Activated CD4-positive, alpha-beta memory T cell treated with anti-CD3 and anti-CD28 coated beads for 36 hours (primary cell): ENCODE data around the gene PADI2. TPM values are rescaled to one million over a fixed set of nuclear protein-coding genes. Genes with fewer than 3 reads are reported as not detected.

Source experiments
- CTCF ChIA-PET: fragments of 350-600 bp; sonication (Branson Sonifier 250); formaldehyde crosslinking; loops from one replicate; lab custom pipeline; 2021; ENCODE audit warnings: antibody characterized with exemption, inconsistent platforms; lab: Charles Lee
- POLR2A ChIA-PET: fragments of 350-600 bp; sonication (Branson Sonifier 250); formaldehyde crosslinking; loops from one replicate; lab custom pipeline; 2021; ENCODE audit warnings: antibody characterized with exemption; lab: Charles Lee
- DNase-seq: peaks from one replicate; pipeline ENCODE4 v3.0.0-alpha.2; 2020
- H3K27ac Mint-ChIP-seq: one replicate; pipeline ENCODE4 v1.8.0; 2021; ENCODE audit warnings: mixed read lengths
- H3K27me3 Mint-ChIP-seq: one replicate; pipeline ENCODE4 v1.8.0; 2021; ENCODE audit warnings: mixed read lengths
- H3K36me3 Mint-ChIP-seq: one replicate; pipeline ENCODE4 v1.8.0; 2021; ENCODE audit warnings: mixed read lengths
- H3K4me1 Mint-ChIP-seq: one replicate; pipeline ENCODE4 v1.8.0; 2021; ENCODE audit warnings: low read depth, mixed read lengths
- H3K4me3 Mint-ChIP-seq: one replicate; pipeline ENCODE4 v1.8.0; 2021; ENCODE audit warnings: mild to moderate bottlenecking, mixed read lengths
- H3K9me3 Mint-ChIP-seq: one replicate; pipeline ENCODE4 v1.8.0; 2021; ENCODE audit warnings: mixed read lengths
- intact Hi-C: fragments of 100-400 bp; cut with micrococcal nuclease; formaldehyde crosslinking; loops from one replicate; pipeline ENCODE4 v1.15.1; 2023
- total RNA-seq, 2 experiments: library from RNA; stranded (reverse); gene quantifications; one replicate each; pipeline ENCODE4 v1.2.3, GENCODE V29; 2021

The PADI2 gene
- total RNA-seq, 2 experiments from 2014 or later: not detected

- H3K36me3 Mint-ChIP-seq: peaks cover 6% of the 10 kb centered on the region
- peak within 1 kb of the TSS; percentile 96 for H3K4me3 Mint-ChIP-seq
- H3K27me3 Mint-ChIP-seq: no peaks in the 10 kb centered on the region
- ChIA-PET CTCF (no interaction called here), POLR2A (interaction anchor here (0.6 to 1.3 kb wide), 2 partner anchors 149 to 157 kb away, joined by 6 to 7 read pairs; no protein-coding TSS in a partner anchor)
- DNase-seq: peak; percentile 100
- no peaks in the 10 kb centered on the region for H3K9me3 Mint-ChIP-seq
- peaks cover 24% of the 10 kb centered on the region for H3K4me1 Mint-ChIP-seq
- peak within 1 kb of the TSS; percentile 90 for H3K27ac Mint-ChIP-seq
- intact Hi-C loops: loop anchor here (1.0 to 5.0 kb wide), 3 partner anchors 43 to 152 kb away; partner anchors contain the start of gene ATP13A2
Measured at GRCh38 chr1:17053685-17054410, 65.4 kb downstream of the PADI2 start, which contains the start of gene SDHB. Gene SDHB (minus strand): TSS chr1:17054032. CDS start chr1:17054019, 13 bp downstream.

GRCh38 chr1:17053086-17053684 lies 66.1 kb downstream of the PADI2 start:
- POLR2A ChIA-PET: interaction anchor here (0.6 to 1.3 kb wide), 2 partner anchors 148 to 157 kb away, joined by 6 to 7 read pairs; no protein-coding TSS in a partner anchor
- Mint-ChIP-seq H3K4me1 (peaks cover 24% of the 10 kb centered on the region), H3K27me3 (no peaks in the 10 kb centered on the region), H3K4me3 (peak overlapping the region; percentile 96), H3K9me3 (no peaks in the 10 kb centered on the region), H3K36me3 (peaks cover 6% of the 10 kb centered on the region), H3K27ac (peak overlapping the region; percentile 90)
- CTCF ChIA-PET: no interaction called here
- DNase-seq: peak; percentile 16
- intact Hi-C loops: loop anchor here (5.0 kb wide), 2 partner anchors 91 to 151 kb away; no protein-coding TSS in a partner anchor

GRCh38 chr1:17052641-17053040 lies 66.6 kb downstream of the PADI2 start:
- H3K36me3 Mint-ChIP-seq: peaks cover 6% of the 10 kb centered on the region
- ChIA-PET POLR2A (no interaction called here), CTCF (interaction anchor here (1.4 kb wide), 1 partner anchor 92 kb away, joined by 5 read pairs; no protein-coding TSS in a partner anchor)
- no peaks in the 10 kb centered on the region for H3K27me3 Mint-ChIP-seq
- intact Hi-C loops: loop anchor here (5.0 kb wide), 2 partner anchors 90 to 150 kb away; no protein-coding TSS in a partner anchor
- peak overlapping the region; percentile 96 for H3K4me3 Mint-ChIP-seq
- DNase-seq: no peak
- H3K4me1 Mint-ChIP-seq: peaks cover 24% of the 10 kb centered on the region
- no peaks in the 10 kb centered on the region for H3K9me3 Mint-ChIP-seq
- peak overlapping the region; percentile 53 for H3K27ac Mint-ChIP-seq

GRCh38 chr1:17052038-17052437 lies 67.2 kb downstream of the PADI2 start:
- POLR2A ChIA-PET: no interaction called here

DNA sequence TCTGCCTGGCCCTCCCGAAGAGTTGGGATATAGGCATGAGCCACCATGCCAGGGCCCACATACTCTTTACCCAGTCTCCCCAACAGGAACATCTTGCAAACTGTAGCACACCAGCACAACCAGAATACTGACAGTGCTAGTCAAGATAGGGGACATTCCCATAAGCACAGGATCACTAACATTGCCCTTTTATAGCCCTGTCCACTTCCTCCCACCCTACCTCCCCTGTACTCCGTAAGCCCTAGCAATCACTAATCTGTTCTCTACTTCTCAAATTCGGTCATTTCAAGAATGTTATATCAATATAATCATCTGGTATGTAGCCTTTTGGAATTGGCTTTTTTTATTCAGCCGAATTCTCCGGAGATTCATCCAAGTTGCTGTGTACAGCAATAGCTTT lies 71.3 kb downstream of the PADI2 start:
- no peak overlapping the region for H3K4me3 Mint-ChIP-seq
- H3K4me1 Mint-ChIP-seq: peaks cover 29% of the 10 kb centered on the region
- intact Hi-C loops: no loop called here
- CTCF ChIA-PET: interaction anchor here (5.1 kb wide), 1 partner anchor 97 kb away, joined by 27 read pairs; no protein-coding TSS in a partner anchor
- POLR2A ChIA-PET: no interaction called here
- no peak for DNase-seq
- no peak overlapping the region for H3K27ac Mint-ChIP-seq
- H3K9me3 Mint-ChIP-seq: no peaks in the 10 kb centered on the region
- H3K36me3 Mint-ChIP-seq: peaks cover 16% of the 10 kb centered on the region
- H3K27me3 Mint-ChIP-seq: no peaks in the 10 kb centered on the region

More at GRCh38 chr1:17052038-17052437, 67.2 kb downstream of the PADI2 start:
- H3K27ac Mint-ChIP-seq: no peak overlapping the region
- H3K27me3 Mint-ChIP-seq: no peaks in the 10 kb centered on the region
- H3K9me3 Mint-ChIP-seq: no peaks in the 10 kb centered on the region
- intact Hi-C loops: loop anchor here (5.0 kb wide), 2 partner anchors 90 to 150 kb away; no protein-coding TSS in a partner anchor
- no peak for DNase-seq
- peaks cover 6% of the 10 kb centered on the region for H3K36me3 Mint-ChIP-seq
- H3K4me3 Mint-ChIP-seq: no peak overlapping the region
- CTCF ChIA-PET: interaction anchor here (1.4 kb wide), 1 partner anchor 91 kb away, joined by 5 read pairs; no protein-coding TSS in a partner anchor
- peaks cover 24% of the 10 kb centered on the region for H3K4me1 Mint-ChIP-seq

GRCh38 chr1:17046334-17046657 lies 73.0 kb downstream of the PADI2 start:
- Mint-ChIP-seq H3K4me1 (peaks cover 17% of the 10 kb centered on the region), H3K4me3 (no peak overlapping the region), H3K36me3 (peaks cover 23% of the 10 kb centered on the region), H3K9me3 (no peaks in the 10 kb centered on the region), H3K27me3 (no peaks in the 10 kb centered on the region), H3K27ac (no peak overlapping the region)
- intact Hi-C loops: no loop called here
- ChIA-PET CTCF (interaction anchor here (0.6 to 5.1 kb wide), 6 partner anchors 86 to 359 kb away, joined by 4 to 27 read pairs (median 6); no protein-coding TSS in a partner anchor), POLR2A (interaction anchor here (1.0 kb wide), 1 partner anchor 86 kb away, joined by 3 read pairs; no protein-coding TSS in a partner anchor)
- DNase-seq: no peak

GRCh38 chr1:17045634-17046333 lies 73.5 kb downstream of the PADI2 start:
- Mint-ChIP-seq H3K27me3 (no peaks in the 10 kb centered on the region), H3K9me3 (no peaks in the 10 kb centered on the region), H3K4me3 (no peak overlapping the region), H3K36me3 (peaks cover 22% of the 10 kb centered on the region), H3K4me1 (peaks cover 13% of the 10 kb centered on the region), H3K27ac (no peak overlapping the region)
- DNase-seq: no peak
- intact Hi-C loops: no loop called here
- CTCF ChIA-PET: interaction anchor here (0.6 to 5.1 kb wide), 8 partner anchors 12 to 358 kb away, joined by 4 to 27 read pairs (median 4); no protein-coding TSS in a partner anchor
- POLR2A ChIA-PET: interaction anchor here (1.0 kb wide), 1 partner anchor 86 kb away, joined by 3 read pairs; no protein-coding TSS in a partner anchor

- ChIA-PET POLR2A (no interaction called here), CTCF (interaction anchor here (1.7 to 5.1 kb wide), 3 partner anchors 11 to 94 kb away, joined by 4 to 27 read pairs (median 11); no protein-coding TSS in a partner anchor)
- H3K9me3 Mint-ChIP-seq: no peaks in the 10 kb centered on the region
- no peak overlapping the region for H3K27ac Mint-ChIP-seq
- peaks cover 21% of the 10 kb centered on the region for H3K36me3 Mint-ChIP-seq
- intact Hi-C loops: no loop called here
- no peak for DNase-seq
- peaks cover 11% of the 10 kb centered on the region for H3K4me1 Mint-ChIP-seq
- H3K27me3 Mint-ChIP-seq: no peaks in the 10 kb centered on the region
- no peak overlapping the region for H3K4me3 Mint-ChIP-seq
Measured at GRCh38 chr1:17045150-17045549, 74.1 kb downstream of the PADI2 start.

- Mint-ChIP-seq H3K27ac (no peak overlapping the region), H3K4me3 (no peak overlapping the region), H3K9me3 (no peaks in the 10 kb centered on the region), H3K27me3 (no peaks in the 10 kb centered on the region), H3K4me1 (peaks cover 11% of the 10 kb centered on the region), H3K36me3 (peaks cover 25% of the 10 kb centered on the region)
- POLR2A ChIA-PET: no interaction called here
- intact Hi-C loops: no loop called here
- no peak for DNase-seq
- CTCF ChIA-PET: no interaction called here
Measured at GRCh38 chr1:17043676-17044075, 75.6 kb downstream of the PADI2 start.

GRCh38 chr1:17040135-17040534 lies 79.1 kb downstream of the PADI2 start:
- H3K27me3 Mint-ChIP-seq: no peaks in the 10 kb centered on the region
- intact Hi-C loops: no loop called here
- POLR2A ChIA-PET: no interaction called here
- H3K36me3 Mint-ChIP-seq: peaks cover 25% of the 10 kb centered on the region
- DNase-seq: no peak
- H3K4me1 Mint-ChIP-seq: peaks cover 6% of the 10 kb centered on the region
- no peak overlapping the region for H3K4me3 Mint-ChIP-seq
- H3K9me3 Mint-ChIP-seq: no peaks in the 10 kb centered on the region
- no peak overlapping the region for H3K27ac Mint-ChIP-seq
- CTCF ChIA-PET: interaction anchor here (0.8 to 1.2 kb wide), 2 partner anchors 23 to 86 kb away, joined by 3 read pairs; no protein-coding TSS in a partner anchor

DNA sequence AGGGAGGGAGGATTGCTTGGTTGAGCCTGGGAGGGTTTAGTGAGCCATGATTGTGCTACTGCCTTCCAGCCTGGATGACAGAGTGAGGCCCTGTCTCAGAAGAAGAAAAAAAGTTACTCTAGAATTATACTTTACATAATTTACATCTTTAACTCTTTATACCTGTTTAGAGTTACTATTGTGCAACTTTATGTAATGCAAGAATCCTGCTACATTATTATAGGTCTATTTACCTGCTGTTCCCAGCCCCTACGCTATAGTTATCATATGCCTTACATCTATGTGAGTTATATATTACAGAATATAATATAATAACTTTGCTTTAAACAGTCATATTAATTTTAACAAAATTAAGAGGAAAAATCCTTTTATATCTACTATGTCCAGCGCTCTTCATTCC lies 79.7 kb downstream of the PADI2 start:
- Mint-ChIP-seq H3K36me3 (peaks cover 24% of the 10 kb centered on the region), H3K4me1 (peaks cover 3% of the 10 kb centered on the region), H3K27me3 (no peaks in the 10 kb centered on the region), H3K9me3 (no peaks in the 10 kb centered on the region), H3K27ac (no peak overlapping the region), H3K4me3 (no peak overlapping the region)
- POLR2A ChIA-PET: no interaction called here
- CTCF ChIA-PET: interaction anchor here (1.2 kb wide), 1 partner anchor 87 kb away, joined by 3 read pairs; no protein-coding TSS in a partner anchor
- DNase-seq: no peak
- intact Hi-C loops: no loop called here
